ENCODE measurements around the gene SSPN. TPM values are rescaled to one million over a fixed set of nuclear protein-coding genes. Genes with fewer than 3 reads are reported as not detected.

The SSPN gene
- total RNA-seq, 1 experiment from 2014 or later = 1.8 TPM

DNA sequence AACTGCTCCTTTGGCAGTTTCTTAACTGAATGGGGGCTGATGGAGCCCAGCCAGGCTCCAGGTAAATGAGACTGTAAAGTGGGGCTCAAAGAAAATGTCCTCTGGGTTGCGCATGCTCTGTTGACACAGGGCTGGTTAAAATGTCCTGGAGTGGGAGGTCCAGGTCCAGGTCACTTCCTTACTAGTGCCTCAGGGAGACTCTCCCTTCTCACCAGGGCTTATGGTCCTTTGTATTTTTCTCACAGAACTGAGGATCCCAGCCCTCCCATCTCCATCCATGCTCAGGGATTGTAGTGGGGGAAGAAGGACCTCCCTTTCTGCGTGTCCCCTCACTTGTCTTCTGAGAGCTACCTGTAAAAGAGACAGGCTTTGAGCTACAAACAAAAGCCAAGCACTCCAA lies 77.5 kb downstream of the SSPN start:
- ChIA-PET POLR2A (no interaction called here), CTCF (no interaction called here)
- DNase-seq (ENCODE audit: low spot score) = no peak
- ATAC-seq = no peak
- H3K36me3 Mint-ChIP-seq = no peaks in the 10 kb centered on the region
- H3K9me3 Mint-ChIP-seq = no peaks in the 10 kb centered on the region
- H3K4me1 Mint-ChIP-seq = peaks cover 16% of the 10 kb centered on the region
- no peak overlapping the region for H3K27ac Mint-ChIP-seq
- H3K27me3 Mint-ChIP-seq (ENCODE audit: low read depth) = peaks cover 18% of the 10 kb centered on the region
- TF ChIP-seq NFATC4 (CRISPR knock-in tag; IDR thresholded peaks at IDR 0.05) = no peak
- no peak for TF ChIP-seq ZNF416 (CRISPR knock-in tag; IDR thresholded peaks at IDR 0.05)
- no peak for TF ChIP-seq ZNF121 (CRISPR knock-in tag; IDR thresholded peaks at IDR 0.05)
- no peak for TF ChIP-seq OVOL2 (CRISPR knock-in tag; IDR thresholded peaks at IDR 0.05; ENCODE audit: borderline replicate concordance)
- TF ChIP-seq EMX1 (CRISPR knock-in tag; IDR thresholded peaks at IDR 0.05) = no peak
- TF ChIP-seq, protein P1, sequence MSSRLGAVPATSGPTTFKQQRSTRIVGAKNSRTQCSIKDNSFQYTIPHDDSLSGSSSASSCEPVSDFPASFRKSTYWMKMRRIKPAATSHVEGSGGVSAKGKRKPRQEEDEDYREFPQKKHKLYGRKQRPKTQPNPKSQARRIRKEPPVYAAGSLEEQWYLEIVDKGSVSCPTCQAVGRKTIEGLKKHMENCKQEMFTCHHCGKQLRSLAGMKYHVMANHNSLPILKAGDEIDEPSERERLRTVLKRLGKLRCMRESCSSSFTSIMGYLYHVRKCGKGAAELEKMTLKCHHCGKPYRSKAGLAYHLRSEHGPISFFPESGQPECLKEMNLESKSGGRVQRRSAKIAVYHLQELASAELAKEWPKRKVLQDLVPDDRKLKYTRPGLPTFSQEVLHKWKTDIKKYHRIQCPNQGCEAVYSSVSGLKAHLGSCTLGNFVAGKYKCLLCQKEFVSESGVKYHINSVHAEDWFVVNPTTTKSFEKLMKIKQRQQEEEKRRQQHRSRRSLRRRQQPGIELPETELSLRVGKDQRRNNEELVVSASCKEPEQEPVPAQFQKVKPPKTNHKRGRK (CRISPR knock-in tag; IDR thresholded peaks at IDR 0.05; ENCODE audit: borderline replicate concordance) = no peak
- no peak for TF ChIP-seq NR1H2 (CRISPR knock-in tag; IDR thresholded peaks at IDR 0.05)
- TF ChIP-seq, protein P2, sequence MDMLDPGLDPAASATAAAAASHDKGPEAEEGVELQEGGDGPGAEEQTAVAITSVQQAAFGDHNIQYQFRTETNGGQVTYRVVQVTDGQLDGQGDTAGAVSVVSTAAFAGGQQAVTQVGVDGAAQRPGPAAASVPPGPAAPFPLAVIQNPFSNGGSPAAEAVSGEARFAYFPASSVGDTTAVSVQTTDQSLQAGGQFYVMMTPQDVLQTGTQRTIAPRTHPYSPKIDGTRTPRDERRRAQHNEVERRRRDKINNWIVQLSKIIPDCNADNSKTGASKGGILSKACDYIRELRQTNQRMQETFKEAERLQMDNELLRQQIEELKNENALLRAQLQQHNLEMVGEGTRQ (CRISPR knock-in tag; IDR thresholded peaks at IDR 0.05) = no peak
- TF ChIP-seq, protein P3, sequence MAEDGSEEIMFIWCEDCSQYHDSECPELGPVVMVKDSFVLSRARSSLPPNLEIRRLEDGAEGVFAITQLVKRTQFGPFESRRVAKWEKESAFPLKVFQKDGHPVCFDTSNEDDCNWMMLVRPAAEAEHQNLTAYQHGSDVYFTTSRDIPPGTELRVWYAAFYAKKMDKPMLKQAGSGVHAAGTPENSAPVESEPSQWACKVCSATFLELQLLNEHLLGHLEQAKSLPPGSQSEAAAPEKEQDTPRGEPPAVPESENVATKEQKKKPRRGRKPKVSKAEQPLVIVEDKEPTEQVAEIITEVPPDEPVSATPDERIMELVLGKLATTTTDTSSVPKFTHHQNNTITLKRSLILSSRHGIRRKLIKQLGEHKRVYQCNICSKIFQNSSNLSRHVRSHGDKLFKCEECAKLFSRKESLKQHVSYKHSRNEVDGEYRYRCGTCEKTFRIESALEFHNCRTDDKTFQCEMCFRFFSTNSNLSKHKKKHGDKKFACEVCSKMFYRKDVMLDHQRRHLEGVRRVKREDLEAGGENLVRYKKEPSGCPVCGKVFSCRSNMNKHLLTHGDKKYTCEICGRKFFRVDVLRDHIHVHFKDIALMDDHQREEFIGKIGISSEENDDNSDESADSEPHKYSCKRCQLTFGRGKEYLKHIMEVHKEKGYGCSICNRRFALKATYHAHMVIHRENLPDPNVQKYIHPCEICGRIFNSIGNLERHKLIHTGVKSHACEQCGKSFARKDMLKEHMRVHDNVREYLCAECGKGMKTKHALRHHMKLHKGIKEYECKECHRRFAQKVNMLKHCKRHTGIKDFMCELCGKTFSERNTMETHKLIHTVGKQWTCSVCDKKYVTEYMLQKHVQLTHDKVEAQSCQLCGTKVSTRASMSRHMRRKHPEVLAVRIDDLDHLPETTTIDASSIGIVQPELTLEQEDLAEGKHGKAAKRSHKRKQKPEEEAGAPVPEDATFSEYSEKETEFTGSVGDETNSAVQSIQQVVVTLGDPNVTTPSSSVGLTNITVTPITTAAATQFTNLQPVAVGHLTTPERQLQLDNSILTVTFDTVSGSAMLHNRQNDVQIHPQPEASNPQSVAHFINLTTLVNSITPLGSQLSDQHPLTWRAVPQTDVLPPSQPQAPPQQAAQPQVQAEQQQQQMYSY (CRISPR knock-in tag; IDR thresholded peaks at IDR 0.05) = no peak
- TF ChIP-seq, protein P4, sequence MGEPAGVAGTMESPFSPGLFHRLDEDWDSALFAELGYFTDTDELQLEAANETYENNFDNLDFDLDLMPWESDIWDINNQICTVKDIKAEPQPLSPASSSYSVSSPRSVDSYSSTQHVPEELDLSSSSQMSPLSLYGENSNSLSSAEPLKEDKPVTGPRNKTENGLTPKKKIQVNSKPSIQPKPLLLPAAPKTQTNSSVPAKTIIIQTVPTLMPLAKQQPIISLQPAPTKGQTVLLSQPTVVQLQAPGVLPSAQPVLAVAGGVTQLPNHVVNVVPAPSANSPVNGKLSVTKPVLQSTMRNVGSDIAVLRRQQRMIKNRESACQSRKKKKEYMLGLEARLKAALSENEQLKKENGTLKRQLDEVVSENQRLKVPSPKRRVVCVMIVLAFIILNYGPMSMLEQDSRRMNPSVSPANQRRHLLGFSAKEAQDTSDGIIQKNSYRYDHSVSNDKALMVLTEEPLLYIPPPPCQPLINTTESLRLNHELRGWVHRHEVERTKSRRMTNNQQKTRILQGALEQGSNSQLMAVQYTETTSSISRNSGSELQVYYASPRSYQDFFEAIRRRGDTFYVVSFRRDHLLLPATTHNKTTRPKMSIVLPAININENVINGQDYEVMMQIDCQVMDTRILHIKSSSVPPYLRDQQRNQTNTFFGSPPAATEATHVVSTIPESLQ (CRISPR knock-in tag; IDR thresholded peaks at IDR 0.05) = no peak
- TF ChIP-seq, protein P5, sequence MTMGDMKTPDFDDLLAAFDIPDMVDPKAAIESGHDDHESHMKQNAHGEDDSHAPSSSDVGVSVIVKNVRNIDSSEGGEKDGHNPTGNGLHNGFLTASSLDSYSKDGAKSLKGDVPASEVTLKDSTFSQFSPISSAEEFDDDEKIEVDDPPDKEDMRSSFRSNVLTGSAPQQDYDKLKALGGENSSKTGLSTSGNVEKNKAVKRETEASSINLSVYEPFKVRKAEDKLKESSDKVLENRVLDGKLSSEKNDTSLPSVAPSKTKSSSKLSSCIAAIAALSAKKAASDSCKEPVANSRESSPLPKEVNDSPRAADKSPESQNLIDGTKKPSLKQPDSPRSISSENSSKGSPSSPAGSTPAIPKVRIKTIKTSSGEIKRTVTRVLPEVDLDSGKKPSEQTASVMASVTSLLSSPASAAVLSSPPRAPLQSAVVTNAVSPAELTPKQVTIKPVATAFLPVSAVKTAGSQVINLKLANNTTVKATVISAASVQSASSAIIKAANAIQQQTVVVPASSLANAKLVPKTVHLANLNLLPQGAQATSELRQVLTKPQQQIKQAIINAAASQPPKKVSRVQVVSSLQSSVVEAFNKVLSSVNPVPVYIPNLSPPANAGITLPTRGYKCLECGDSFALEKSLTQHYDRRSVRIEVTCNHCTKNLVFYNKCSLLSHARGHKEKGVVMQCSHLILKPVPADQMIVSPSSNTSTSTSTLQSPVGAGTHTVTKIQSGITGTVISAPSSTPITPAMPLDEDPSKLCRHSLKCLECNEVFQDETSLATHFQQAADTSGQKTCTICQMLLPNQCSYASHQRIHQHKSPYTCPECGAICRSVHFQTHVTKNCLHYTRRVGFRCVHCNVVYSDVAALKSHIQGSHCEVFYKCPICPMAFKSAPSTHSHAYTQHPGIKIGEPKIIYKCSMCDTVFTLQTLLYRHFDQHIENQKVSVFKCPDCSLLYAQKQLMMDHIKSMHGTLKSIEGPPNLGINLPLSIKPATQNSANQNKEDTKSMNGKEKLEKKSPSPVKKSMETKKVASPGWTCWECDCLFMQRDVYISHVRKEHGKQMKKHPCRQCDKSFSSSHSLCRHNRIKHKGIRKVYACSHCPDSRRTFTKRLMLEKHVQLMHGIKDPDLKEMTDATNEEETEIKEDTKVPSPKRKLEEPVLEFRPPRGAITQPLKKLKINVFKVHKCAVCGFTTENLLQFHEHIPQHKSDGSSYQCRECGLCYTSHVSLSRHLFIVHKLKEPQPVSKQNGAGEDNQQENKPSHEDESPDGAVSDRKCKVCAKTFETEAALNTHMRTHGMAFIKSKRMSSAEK (CRISPR knock-in tag; IDR thresholded peaks at IDR 0.05; ENCODE audit: borderline replicate concordance) = no peak
- TF ChIP-seq, protein P6, sequence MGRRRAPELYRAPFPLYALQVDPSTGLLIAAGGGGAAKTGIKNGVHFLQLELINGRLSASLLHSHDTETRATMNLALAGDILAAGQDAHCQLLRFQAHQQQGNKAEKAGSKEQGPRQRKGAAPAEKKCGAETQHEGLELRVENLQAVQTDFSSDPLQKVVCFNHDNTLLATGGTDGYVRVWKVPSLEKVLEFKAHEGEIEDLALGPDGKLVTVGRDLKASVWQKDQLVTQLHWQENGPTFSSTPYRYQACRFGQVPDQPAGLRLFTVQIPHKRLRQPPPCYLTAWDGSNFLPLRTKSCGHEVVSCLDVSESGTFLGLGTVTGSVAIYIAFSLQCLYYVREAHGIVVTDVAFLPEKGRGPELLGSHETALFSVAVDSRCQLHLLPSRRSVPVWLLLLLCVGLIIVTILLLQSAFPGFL (CRISPR knock-in tag; IDR thresholded peaks at IDR 0.05; ENCODE audit: borderline replicate concordance) = no peak
- no peak for TF ChIP-seq NFYB (CRISPR knock-in tag; conservative IDR thresholded peaks at IDR 0.05; ENCODE audit: low read depth)
- TF ChIP-seq SMAD3 (CRISPR knock-in tag; IDR thresholded peaks at IDR 0.05; ENCODE audit: borderline replicate concordance) = no peak
- TF ChIP-seq, protein P7, sequence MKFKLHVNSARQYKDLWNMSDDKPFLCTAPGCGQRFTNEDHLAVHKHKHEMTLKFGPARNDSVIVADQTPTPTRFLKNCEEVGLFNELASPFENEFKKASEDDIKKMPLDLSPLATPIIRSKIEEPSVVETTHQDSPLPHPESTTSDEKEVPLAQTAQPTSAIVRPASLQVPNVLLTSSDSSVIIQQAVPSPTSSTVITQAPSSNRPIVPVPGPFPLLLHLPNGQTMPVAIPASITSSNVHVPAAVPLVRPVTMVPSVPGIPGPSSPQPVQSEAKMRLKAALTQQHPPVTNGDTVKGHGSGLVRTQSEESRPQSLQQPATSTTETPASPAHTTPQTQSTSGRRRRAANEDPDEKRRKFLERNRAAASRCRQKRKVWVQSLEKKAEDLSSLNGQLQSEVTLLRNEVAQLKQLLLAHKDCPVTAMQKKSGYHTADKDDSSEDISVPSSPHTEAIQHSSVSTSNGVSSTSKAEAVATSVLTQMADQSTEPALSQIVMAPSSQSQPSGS (CRISPR knock-in tag; IDR thresholded peaks at IDR 0.05; ENCODE audit: borderline replicate concordance, low read depth) = no peak
- TF ChIP-seq NR3C1 (CRISPR knock-in tag; conservative IDR thresholded peaks at IDR 0.05; ENCODE audit: low read depth) = no peak
- TF ChIP-seq, protein P8, sequence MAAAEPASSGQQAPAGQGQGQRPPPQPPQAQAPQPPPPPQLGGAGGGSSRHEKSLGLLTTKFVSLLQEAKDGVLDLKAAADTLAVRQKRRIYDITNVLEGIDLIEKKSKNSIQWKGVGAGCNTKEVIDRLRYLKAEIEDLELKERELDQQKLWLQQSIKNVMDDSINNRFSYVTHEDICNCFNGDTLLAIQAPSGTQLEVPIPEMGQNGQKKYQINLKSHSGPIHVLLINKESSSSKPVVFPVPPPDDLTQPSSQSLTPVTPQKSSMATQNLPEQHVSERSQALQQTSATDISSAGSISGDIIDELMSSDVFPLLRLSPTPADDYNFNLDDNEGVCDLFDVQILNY (CRISPR knock-in tag; IDR thresholded peaks at IDR 0.05) = no peak
- no peak for TF ChIP-seq PRRX2 (CRISPR knock-in tag; IDR thresholded peaks at IDR 0.05)
- no peak overlapping the region for H3K4me3 Mint-ChIP-seq
